Measurements from ENCODE around the gene H2BK1.

Gene H2BK1

GRCh38 chr7:151173386-151174245, 36.7 kb downstream of the H2BK1 start:
- ChIA-PET CTCF (interaction anchor here (0.5 to 0.7 kb wide), 3 partner anchors 32 to 486 kb away, joined by 3 to 6 read pairs (median 4); no protein-coding TSS in a partner anchor), POLR2A (ENCODE audit: low non-redundant PET) (no interaction called here)
- H3K27ac ChIP-seq, result no peak overlapping the region
- TF ChIP-seq CTCF (conservative IDR thresholded peaks at IDR 0.05; ENCODE audit: low read depth), result no peak
- DNase-seq (ENCODE audit: low spot score), result no peak

DNA sequence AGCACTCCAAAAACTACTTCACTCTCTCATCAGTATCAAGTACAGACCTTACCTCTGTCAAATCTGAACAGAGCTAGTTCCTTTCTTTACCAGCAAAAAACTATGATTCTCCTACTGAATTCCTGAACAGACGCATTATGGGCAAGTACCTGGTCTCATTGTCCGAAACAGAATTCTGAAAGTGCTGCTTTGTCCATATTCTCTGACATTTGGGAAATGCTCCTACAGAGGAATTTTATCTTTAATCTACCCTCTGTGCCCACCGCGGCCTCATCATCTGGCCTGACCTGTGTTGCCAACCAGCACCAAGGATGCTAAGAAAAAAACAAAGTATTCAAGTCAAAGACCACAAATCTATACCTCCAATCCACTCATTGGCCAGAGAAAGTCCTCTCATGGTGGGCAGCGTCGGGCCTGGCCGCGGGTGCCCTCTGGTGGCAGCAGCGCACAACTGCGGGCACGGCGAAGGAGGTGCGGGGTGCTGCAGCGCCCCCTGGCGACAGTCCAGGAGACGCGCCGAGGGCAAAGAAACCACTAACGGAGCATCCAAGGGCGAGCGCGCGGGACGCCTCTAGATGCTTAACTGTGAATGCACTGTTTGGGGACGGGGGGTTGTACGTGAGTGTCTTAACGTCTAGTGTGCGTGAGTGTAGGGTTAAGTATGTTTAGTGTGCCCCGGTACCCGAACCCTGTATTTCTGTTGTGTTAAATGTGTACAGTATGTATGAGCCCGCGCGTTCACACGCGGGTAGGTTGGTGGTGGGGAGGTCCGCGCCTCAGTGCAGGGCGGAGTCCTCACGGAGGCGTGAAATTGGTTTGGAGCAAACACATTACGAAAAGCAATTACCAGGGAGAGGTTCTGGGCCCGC, 37.8 kb downstream of the H2BK1 start:
- POLR2A ChIA-PET (ENCODE audit: low non-redundant PET), result no interaction called here
- no peak overlapping the region for H3K27ac ChIP-seq
- peak; percentile 100 for TF ChIP-seq CTCF (conservative IDR thresholded peaks at IDR 0.05; ENCODE audit: low read depth)
- peak; percentile 67 for DNase-seq (ENCODE audit: low spot score)
- CTCF ChIA-PET, result interaction anchor here (0.6 to 0.8 kb wide), 5 partner anchors 31 to 87 kb away, joined by 3 to 5 read pairs (median 3); no protein-coding TSS in a partner anchor

GRCh38 chr7:151168787-151169162, 41.5 kb downstream of the H2BK1 start:
- no peak for TF ChIP-seq CTCF (conservative IDR thresholded peaks at IDR 0.05; ENCODE audit: low read depth)
- ChIA-PET POLR2A (ENCODE audit: low non-redundant PET) (no interaction called here), CTCF (no interaction called here)
- no peak for DNase-seq (ENCODE audit: low spot score)
- H3K27ac ChIP-seq, result no peak overlapping the region

DNA sequence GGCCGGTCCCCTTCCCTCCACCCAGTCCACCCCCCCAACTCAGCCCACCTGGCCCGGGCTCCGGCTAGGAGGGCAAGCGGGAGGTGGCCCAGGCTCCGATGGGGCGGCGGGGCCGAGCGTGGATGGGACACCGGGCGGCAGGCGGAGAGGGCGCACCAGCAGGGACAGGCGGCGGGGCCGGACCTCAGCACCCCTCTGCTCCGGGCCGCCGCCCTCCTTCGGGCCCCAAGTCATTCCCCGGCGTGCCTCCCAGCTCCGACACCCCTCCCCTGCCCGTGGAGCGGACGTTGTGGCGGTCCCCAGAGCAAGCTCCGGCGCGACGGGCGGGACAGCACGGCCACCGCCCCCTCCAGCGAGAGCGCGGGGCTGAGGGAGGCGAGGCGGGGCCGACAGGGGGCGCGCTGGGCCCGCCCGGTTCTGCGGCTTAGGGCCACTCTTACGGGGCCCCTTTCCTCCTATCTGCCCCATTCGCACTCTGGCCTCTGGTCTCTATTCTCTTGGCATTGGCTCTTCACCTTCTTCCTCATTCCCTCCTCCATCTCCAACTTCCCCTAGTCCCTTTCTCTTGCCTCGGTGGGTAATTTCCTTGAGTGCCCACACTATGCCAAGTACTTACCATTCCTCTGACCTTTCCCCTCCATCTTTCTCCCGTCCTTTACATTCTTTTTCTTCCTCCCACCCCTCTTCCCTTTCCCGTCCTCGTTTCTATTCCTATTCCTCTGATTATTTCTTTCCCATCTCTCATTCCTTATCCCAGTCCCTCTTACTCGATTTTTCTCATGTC, 42.1 kb downstream of the H2BK1 start:
- DNase-seq (ENCODE audit: low spot score), result no peak
- ChIA-PET CTCF (interaction anchor here (0.5 to 0.7 kb wide), 2 partner anchors 145 to 288 kb away, joined by 3 to 4 read pairs; no protein-coding TSS in a partner anchor), POLR2A (ENCODE audit: low non-redundant PET) (no interaction called here)

DNA sequence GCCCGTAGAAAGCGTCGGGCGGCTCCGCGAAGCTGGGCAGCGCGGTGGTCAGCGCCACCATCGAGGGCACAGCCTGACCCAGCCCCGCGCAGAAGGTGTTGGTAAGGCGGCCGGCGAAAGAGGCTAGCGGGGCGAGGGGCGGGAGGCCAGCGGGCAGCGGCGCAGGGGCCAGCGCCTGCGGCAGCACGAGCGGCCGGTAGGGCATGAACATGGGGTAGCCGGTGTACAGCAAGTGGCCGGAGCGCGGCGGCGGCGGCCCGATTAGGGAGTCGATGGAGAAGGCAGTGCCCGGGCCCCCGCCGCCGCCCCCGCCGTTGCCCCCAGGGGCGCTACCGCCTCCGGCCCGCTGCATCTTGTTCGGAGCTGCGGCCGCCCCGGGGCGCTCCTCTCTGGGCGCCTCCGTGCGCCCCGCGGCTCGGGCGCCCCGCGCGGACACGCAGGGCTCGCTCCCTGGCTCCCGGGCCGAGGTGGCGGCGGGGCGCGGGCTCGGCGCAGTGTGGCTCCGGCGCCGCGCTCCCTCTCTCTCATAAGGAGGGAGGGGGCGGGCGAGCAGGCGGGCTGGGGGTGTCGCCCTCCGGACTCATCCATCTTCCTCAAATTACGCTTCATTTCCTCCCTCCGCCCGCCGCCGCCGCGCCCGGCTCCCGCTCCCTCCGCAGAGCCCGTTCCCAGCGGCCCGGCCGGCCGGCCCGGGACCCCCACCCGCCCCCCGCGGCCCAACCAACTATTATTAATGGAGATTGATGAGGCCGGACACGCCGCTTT, 42.9 kb downstream of the H2BK1 start, which contains the start of gene GBX1:
TSS of gene GBX1 (minus strand) at position 498 of the 765 bp plus-strand sequence. CDS start at position 352, 146 bp downstream.
- CTCF ChIA-PET, result interaction anchor here (0.5 to 0.7 kb wide), 2 partner anchors 144 to 287 kb away, joined by 3 to 4 read pairs; no protein-coding TSS in a partner anchor
- no peak within 1 kb of the TSS for H3K27ac ChIP-seq

More for the DNA sequence above, 42.1 kb downstream of the H2BK1 start:
- peak; percentile 75 for TF ChIP-seq CTCF (conservative IDR thresholded peaks at IDR 0.05; ENCODE audit: low read depth)
- H3K27ac ChIP-seq, result no peak overlapping the region

More for the DNA sequence above, 42.9 kb downstream of the H2BK1 start, which contains the start of gene GBX1:
- TF ChIP-seq CTCF (conservative IDR thresholded peaks at IDR 0.05; ENCODE audit: low read depth), result peak; percentile 21; the same call in 1 of the 2 replicates
- POLR2A ChIA-PET (ENCODE audit: low non-redundant PET), result no interaction called here
- DNase-seq (ENCODE audit: low spot score), result no peak

Measured in RWPE1 (cell line).